Stimulated activated CD4-positive, alpha-beta T cell treated with anti-CD3 and anti-CD28 coated beads, Interleukin-2, amount 100 ng/mL, for 24 hours (primary cell): ENCODE results near the gene SRL.
"Not testable (repeated sequence)": the region's sequence is repeated elsewhere in the genome, so short reads cannot be mapped to it uniquely, and the experiment has no call there.

ENCODE experiments used
- DNase-seq, 2 donors: peaks; one replicate each; pipeline ENCODE4 v3.0.0-alpha.2; 2020

SRL gene

DNA sequence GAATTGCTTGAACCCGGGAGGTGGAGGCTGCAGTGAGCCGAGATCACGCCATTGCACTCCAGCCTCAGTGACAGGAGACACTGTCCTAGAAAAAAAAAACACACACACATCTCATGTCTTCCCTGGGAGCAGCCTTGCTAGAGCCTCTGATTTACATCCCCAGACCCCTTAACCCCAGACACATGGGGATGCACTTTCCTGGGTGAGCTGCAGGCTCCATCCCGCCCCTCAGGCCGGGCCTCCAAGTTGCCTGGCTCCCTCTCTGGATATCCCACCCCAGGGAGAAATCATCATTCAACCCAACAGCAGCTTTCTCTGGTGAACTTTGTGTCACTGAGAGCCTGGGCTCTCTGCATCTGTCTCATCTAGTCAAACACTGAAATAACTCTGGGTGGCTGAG lies 21.5 kb downstream of the SRL start:
- DNase-seq: no peak

- DNase-seq: no peak
Observed at GRCh38 chr16:4218202-4218601, 23.7 kb downstream of the SRL start.

DNA sequence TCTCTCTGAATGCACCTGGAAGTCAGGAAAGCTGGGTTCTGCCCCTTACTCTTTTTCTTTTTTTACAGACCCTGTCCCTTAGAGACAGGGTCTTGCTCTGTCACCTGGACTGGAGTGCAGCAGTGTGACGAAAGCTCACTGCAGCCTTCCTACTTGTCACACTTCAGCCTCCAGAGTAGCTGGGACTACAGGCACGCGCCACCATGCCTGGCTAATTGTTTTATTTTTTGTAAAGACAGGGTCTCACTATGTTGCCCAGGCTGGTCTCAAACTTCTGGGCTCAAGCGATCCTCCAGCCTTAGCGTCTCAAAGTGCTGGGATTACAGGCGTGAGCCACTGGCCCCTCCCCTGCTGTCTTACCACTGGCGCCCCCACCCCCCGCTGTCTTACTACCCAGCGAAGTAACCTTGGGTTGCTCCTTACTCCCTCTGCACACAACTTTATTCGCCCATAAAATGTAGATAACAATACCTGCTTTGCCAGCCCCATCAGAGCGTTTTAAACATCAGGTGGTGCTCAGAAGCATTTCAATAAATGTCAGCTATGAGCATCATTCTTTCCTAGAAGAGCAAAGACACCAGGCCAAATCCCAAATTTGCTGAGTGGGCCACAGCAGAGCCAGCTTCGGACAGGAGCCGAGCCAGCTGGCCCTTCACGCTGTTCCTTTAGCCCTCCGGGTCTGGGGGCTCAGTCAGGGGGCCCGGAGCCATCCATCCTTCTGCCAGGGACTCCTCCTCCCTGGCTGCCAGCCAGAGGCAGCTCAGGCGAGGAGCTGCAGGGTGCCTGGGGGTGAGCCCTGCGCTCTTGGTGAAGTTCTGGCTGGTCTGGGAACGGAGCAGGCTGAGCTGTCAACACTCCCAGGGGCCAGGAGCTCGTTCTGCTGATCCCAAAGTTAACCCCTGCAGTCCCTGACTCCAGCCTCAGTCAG lies 24.4 kb downstream of the SRL start:
- no peak for DNase-seq

GRCh38 chr16:4216596-4216995 lies 25.3 kb downstream of the SRL start:
- DNase-seq: no peak

GRCh38 chr16:4215106-4215505 lies 26.8 kb downstream of the SRL start:
- DNase-seq: no peak

DNA sequence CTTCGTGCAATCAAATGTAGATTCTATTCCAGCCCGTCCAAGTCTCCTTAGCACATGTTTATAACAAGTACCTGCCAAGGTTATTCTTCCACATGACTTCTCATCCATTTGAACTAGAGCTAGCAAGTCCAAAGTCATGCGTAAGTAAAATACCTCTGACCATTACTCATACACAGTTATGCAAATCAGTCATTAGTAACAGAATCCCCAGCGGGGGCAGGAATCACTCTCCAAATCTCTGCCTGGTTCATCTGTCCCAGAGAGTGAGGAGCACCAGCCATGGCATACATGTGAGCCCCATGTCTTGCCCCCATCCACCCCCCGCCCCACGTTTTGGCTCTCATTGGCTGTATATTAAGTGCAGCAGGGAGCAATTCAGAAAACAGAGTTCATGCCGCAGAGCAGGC lies 27.7 kb downstream of the SRL start:
- DNase-seq: no peak

GRCh38 chr16:4213737-4214136 lies 28.1 kb downstream of the SRL start:
- no peak for DNase-seq

- DNase-seq: no peak
Observed at GRCh38 chr16:4212934-4213296, 29.0 kb downstream of the SRL start.

DNA sequence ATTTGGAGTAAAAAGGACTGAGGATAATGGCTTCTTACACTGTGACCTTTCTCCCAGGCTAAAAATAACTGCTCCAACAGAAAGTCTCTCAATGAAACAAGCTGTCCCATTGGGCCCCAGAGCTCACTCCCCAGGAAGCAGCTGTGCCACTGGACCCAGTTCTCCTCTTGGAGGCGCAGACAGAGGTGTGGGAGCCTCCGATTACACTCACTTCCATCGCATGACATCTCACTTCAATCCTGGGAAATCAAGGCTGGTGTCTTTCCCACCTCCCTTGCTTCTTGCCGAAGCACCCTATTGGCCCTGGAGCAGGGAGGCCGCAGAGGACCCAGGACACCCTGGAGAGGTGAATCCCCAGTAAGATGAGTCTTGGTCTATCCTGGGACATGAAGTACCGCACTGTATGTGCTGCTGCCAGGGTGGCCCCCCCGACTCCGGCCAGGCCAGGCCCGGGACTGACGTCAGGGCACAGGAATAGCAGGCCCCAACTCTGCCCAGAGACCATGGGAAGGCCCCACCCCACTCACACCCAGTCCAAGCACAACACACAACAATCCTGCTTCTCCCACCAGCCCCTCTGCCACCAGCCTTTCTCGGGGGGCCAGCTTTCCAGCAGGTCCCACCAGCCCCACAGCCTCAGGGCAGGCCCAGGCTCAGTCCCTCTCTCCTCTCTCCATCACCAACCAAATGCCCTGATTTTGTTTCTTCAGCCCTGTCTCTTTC lies 29.5 kb downstream of the SRL start:
- no peak for DNase-seq

DNA sequence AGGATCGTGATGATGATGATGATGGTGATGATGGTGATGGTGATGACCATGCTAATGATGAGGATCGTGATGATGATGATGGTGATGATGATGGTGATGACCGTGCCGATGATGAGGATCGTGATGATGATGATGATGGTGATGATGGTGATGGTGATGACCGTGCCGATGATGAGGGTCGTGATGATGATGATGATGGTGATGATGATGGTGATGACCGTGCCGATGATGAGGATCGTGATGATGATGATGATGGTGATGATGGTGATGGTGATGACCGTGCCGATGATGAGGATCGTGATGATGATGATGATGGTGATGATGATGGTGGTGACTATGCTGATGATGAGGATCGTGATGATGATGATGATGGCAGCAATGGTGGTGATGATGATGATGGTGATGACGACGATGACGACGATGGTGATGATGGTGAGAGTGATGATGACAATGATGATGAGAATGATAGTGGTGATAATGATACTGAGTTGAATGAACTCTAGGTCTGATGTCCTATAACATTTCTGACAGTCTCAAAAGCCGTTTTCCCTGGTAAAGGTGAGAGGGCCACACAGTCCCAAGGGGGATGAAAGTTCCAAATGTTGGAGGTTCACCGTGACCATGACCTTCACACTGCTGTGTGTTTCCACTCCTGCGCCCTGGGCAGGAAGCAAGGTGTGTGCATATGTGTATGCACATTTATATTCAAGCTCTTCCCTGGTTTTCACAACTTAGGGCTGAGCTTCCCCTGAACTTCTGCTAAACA lies 30.3 kb downstream of the SRL start:
- not testable (repeated sequence) for DNase-seq

- no peak for DNase-seq
Observed at GRCh38 chr16:4209666-4210065, 32.2 kb downstream of the SRL start.

GRCh38 chr16:4208341-4208751 lies 33.5 kb downstream of the SRL start:
- no peak for DNase-seq

DNA sequence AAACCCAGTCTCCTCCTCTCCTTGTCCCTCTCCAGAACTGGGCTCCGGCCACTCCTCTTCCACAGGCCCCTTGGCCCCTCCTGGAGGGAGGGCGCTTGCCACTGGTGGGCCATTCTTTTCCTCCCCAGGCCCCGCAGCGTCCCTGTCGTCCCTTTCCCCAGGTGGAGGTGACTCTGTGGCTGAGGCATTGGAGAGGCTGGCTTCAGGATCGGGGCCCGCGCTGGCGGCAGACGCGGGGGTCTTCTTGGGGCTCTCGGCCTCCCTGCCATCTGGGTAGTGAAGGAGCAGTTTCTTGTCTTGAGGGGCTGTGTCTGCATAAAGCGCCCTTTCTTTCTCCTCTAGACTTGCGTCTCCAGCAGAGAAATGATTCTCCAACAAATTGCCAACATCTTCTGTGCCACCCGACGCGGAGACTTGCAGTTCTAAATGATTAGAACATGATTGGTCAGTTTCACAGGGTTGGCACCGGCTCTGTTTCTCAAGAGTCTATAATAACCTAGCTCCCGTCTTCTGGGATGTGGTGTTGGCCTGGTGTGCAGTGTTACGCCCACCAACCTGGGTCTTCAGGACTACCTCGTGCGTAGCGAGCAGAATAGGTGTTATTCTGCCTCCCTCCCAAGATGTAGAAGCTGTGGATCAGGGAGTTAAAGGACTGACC lies 34.1 kb downstream of the SRL start:
- no peak for DNase-seq

DNA sequence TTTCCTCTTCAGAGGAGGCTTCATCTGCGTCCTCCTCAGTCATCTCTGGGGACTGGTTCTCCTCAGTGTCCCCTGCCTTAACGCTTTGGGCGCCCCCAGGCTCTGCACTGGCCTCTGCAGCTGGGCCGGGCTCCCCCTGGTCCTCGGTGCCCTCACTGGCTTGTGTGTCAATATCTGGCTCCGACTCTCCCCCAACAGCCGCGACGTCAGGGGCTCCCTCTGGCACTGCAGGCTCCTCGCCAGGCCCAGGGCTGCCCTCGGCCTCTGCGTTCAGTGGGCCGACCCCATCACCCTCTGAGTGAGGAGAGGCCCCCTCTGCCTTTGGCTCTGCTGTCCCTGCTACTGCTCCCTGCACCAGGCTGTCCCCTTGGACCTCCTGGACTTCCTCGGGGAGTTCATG lies 34.7 kb downstream of the SRL start:
- DNase-seq: no peak

- no peak for DNase-seq
Observed at GRCh38 chr16:4206680-4207079, 35.2 kb downstream of the SRL start.

GRCh38 chr16:4205971-4206370 lies 35.9 kb downstream of the SRL start:
- DNase-seq: no peak

- no peak for DNase-seq
Observed at GRCh38 chr16:4204521-4204920, 37.4 kb downstream of the SRL start.

GRCh38 chr16:4203748-4204147 lies 38.1 kb downstream of the SRL start:
- no peak for DNase-seq

DNA sequence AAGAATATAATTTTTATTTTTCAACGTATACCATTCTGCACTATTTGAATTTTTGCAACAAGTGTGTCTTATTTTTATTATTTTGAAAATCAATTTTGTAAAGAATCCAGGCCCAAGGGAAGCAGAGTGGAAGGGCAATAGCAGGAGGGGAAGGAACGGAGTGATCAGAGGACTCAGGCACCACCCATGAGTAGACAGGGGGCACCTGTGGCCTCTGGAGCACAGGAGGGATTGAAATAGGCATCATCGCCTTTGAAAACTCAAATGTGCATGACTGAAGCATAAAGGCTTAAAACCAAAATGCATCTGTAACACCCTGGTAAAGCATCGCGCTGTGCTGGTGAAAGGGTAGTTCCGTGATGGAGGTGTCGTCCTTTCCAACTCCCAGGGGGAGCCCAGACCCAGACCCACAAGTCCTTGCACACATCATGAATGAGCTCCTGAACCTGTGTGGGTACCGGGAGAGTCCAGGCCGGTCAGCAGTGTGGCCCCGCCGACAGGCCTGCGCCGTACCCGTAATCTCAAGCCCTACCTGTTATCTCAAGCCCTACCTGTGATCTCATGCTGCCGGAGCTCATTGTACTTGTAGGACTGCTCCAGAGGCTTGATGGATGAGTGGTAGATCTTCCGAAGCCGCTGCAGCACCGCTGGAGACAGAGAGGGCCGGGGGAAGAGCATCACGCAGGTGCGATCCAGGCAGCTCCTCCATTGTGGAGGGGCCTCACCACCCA lies 39.1 kb downstream of the SRL start:
- no peak for DNase-seq

GRCh38 chr16:4200781-4201137 lies 41.1 kb downstream of the SRL start:
- DNase-seq: no peak

- DNase-seq: peak in 1 of 2 donors; percentile 39
Observed at GRCh38 chr16:4200000-4200780, 41.7 kb downstream of the SRL start.

DNA sequence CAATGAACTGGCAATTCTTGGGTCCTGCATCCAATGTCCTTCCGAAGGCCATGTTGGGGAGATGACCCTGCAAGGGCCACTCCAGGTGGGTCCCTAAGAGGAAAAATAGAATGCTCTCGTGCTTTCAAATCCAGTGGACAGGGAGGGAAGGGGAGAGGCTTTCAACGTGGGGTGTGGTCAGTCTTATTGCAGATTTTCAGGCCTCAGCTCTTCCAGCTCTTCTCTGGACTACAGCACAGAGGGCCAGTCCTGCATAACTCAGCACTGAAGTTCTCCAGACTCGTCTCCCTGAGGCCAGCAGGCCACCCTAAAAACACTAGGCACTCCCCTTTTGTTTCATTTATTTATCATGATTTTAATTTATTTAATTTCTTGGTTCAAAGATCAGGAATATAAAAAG lies 43.1 kb downstream of the SRL start:
- DNase-seq: no peak
